Right lobe of liver (tissue), 6 donors: ENCODE data around the gene AFDN. TPM values are rescaled to one million over a fixed set of nuclear protein-coding genes. Genes with fewer than 3 reads are reported as not detected.
A peak's percentile ranks its signal among the peaks of the same experiment; 100 is the strongest.

Experiments
- ATAC-seq, 4 donors: fragments of 200-7000 bp; cut with Tn5 transposase; one replicate each; pipeline ENCODE4 v1.9.1; 2020; ENCODE audit warnings: mild to moderate bottlenecking in 4 of 4, moderate library complexity in 4 of 4
- DNase-seq, 3 donors: peaks; one replicate each; pipeline ENCODE4 v3.0.0-alpha.2; 2020
- H3K27ac ChIP-seq, 3 donors: fragments of 200-600 bp; one replicate each; pipeline ENCODE4 v1.8.0; 2022
- H3K27me3 ChIP-seq, 2 donors: fragments of 200-600 bp; one replicate each; pipeline ENCODE4 v1.8.0; 2022
- H3K36me3 ChIP-seq, 4 donors: fragments of 200-600 bp; sonication (generic) in 1 of 4; one replicate each; pipeline versions ENCODE4 v1.5.1 to v1.8.0; 2017 to 2022; ENCODE audit warnings: control low read depth in 1 of 4
- H3K4me1 ChIP-seq, 4 donors: fragments of 200-600 bp; sonication (generic) in 1 of 4; one replicate each; pipeline versions ENCODE4 v1.5.1 to v1.8.0; 2017 to 2022; ENCODE audit warnings: control low read depth in 1 of 4
- H3K4me3 ChIP-seq, 3 donors: fragments of 200-600 bp; one replicate each; pipeline ENCODE4 v1.8.0; 2022
- H3K9me3 ChIP-seq, 4 donors: fragments of 200-600 bp; sonication (generic) in 1 of 4; one replicate each; pipeline versions ENCODE4 v1.5.1 to v1.8.0; 2017 to 2022; ENCODE audit warnings: control low read depth in 1 of 4
- CTCF ChIP-seq, 4 donors: fragments of 200-600 bp in 3 of 4; fragments of 450-650 bp in 1 of 4; IDR thresholded peaks; one replicate each; pipeline versions ENCODE4 v1.5.1 to v1.8.0; 2016 to 2022; ENCODE audit warnings: antibody characterized with exemption in 4 of 4, mild to moderate bottlenecking in 2 of 4
- POLR2A ChIP-seq: fragments of 450-650 bp; IDR thresholded peaks from one replicate; pipeline ENCODE4 v1.6.1; 2017; ENCODE audit warnings: antibody characterized with exemption, mild to moderate bottlenecking
- WGBS: methylation state at CpG from one replicate; pipeline ENCODE4 v1.1.6; 2018; ENCODE audit warnings: low coverage, low lambda C conversion rate; ENCODE audit not compliant: insufficient coverage; ENCODE audit errors: missing lambda C conversion rate; 5-methylcytosine and 5-hydroxymethylcytosine counted together
- intact Hi-C, 2 donors: fragments of 100-400 bp; cut with DNase I; formaldehyde crosslinking; loops; one replicate each; pipeline versions ENCODE4 v1.11.2 to v1.14.1; 2022
- total RNA-seq, 6 experiments: library from RNA; depleted of rRNA in 2 of 6; stranded (reverse); fragments of >200 nt in 2 of 6; fragmentation: NEBNext Ultra II Directional in 3 of 6; extraction: Animal tissue kit (Norgen Biotek cat#: 25700) in 3 of 6; gene quantifications; one replicate each; pipeline versions ENCODE4 v1.1.0 to v1.2.4, GENCODE V29; 2016 to 2023
- donor health status: DM: no; HTN: yes; CAD: no.
- donor health status: DM: no; HTN: no; CAD: no.
- donor health status: DM: no; HTN: no; CAD: no.
- donor health status: DM: no; HTN: yes; CAD: no.
- donor health status: DM: no; HTN: yes; CAD: no.

Gene AFDN
- total RNA-seq, 6 experiments from 2014 or later, result 77.0 to 106 (median 85.5) TPM

GRCh38 chr6:167917551-167918154 is 90.9 kb downstream of the AFDN start:
- no peaks in the 10 kb centered on the region for H3K4me1 ChIP-seq
- H3K27ac ChIP-seq, result no peak overlapping the region
- TF ChIP-seq CTCF (IDR thresholded peaks at IDR 0.05) (no peak), POLR2A (no peak)
- 89% methylated on average over 2 of the region's 2 CpGs for WGBS
- intact Hi-C loops, result no loop called here
- ATAC-seq (no peak), DNase-seq (no peak)
- H3K4me3 ChIP-seq, result no peak overlapping the region
- H3K36me3 ChIP-seq, result peaks cover 5 to 73% (median 33%) of the 10 kb centered on the region in 4 donors
- no peaks in the 10 kb centered on the region for H3K9me3 ChIP-seq
- no peaks in the 10 kb centered on the region for H3K27me3 ChIP-seq

DNA sequence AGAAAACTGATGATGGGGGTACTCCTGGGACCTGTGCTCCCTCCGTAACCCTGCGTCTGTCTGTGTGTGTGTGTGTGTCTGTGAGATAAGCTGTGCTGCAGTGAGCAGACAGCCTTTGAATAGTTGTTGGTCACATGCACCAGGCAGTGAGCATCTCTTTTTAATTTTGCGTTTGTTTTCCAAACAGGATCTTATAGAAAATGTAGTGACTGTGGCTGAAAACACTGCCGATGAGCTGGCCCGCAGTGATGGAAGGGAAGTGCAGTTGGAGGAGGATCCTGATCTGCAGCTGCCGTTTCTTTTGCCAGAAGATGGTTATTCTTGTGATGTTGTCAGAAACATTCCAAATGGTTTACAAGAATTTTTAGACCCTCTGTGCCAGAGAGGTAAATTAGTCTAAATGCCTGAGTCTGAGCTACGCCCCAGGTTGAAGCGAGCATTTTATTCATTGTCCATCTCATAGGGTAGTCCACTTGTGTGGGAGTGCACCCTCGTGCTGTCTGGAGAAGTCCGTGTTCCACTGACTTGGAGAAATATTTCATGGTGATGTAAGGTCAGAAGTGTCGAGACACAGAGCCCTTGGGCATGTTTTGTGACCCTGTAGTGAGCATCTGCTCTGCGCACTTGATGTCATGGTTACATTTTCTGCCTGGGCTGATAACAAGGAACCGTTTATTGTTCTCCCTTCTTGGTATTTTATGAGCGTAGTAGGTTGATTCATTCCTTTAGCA is 92.0 kb downstream of the AFDN start:
- peaks cover 5 to 73% (median 30%) of the 10 kb centered on the region in 4 donors for H3K36me3 ChIP-seq
- H3K27ac ChIP-seq, result no peak overlapping the region
- no peak for ATAC-seq
- H3K27me3 ChIP-seq, result no peaks in the 10 kb centered on the region
- 87% methylated on average over 11 of the region's 14 CpGs for WGBS
- no peaks in the 10 kb centered on the region for H3K9me3 ChIP-seq
- no peak for DNase-seq
- no peak overlapping the region for H3K4me3 ChIP-seq
- TF ChIP-seq POLR2A (no peak), CTCF (IDR thresholded peaks at IDR 0.05) (no peak)
- intact Hi-C loops, result no loop called here
- no peaks in the 10 kb centered on the region for H3K4me1 ChIP-seq

DNA sequence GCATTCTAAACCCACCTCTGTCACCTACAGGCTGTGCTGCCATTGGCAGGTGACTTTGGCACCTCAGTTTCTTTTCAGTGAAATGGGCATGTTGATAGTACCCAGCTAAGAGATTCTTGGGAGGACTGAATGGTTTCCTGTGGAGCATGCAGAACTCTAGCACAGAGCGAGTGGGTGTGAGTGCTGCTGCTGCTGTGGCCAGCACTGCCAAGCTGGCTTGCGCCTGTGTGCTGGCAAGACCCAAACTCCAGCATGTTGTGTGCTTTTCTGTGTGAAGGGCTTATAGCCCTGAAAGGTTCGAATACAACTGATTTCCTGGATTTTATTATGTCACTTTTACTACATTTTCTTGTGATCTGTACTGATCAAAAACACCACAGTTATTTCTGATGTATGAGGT is 92.6 kb downstream of the AFDN start:
- ATAC-seq, result no peak
- TF ChIP-seq POLR2A (no peak), CTCF (IDR thresholded peaks at IDR 0.05) (no peak)
- Histone ChIP-seq H3K4me1 (no peaks in the 10 kb centered on the region), H3K4me3 (no peak overlapping the region), H3K36me3 (peaks cover 5 to 73% (median 28%) of the 10 kb centered on the region in 4 donors), H3K27me3 (no peaks in the 10 kb centered on the region), H3K9me3 (no peaks in the 10 kb centered on the region), H3K27ac (no peak overlapping the region)
- DNase-seq, result no peak
- 68% methylated on average over 2 of the region's 3 CpGs for WGBS
- intact Hi-C loops, result no loop called here

DNA sequence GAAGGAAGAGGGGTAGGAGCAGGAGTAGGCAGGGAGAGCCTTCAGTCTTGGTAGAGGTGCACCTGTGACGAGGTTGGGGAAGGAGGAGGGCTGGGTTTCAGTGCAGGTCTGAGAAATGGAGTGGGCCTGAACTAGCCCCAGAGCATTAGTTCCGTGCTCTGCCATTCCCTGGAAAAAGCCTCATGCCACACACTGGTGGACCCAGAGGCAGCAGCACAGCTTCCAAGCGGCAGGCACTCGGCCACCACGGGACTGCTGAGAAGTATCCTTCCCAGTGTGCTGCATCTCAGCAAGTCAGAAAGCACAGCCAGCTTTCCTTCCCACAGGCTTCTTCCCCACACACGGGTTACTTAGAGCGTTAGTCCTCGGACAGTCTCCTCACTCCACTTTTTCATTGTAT is 93.5 kb downstream of the AFDN start:
- Histone ChIP-seq H3K36me3 (peaks cover 5 to 70% (median 24%) of the 10 kb centered on the region in 4 donors), H3K4me1 (no peaks in the 10 kb centered on the region), H3K27me3 (no peaks in the 10 kb centered on the region), H3K4me3 (no peak overlapping the region), H3K27ac (no peak overlapping the region), H3K9me3 (no peaks in the 10 kb centered on the region)
- intact Hi-C loops, result no loop called here
- DNase-seq, result no peak
- peak in 1 of 4 donors; percentile 10 for ATAC-seq
- WGBS, result 100% methylated on average over 5 of the region's 8 CpGs
- TF ChIP-seq CTCF (IDR thresholded peaks at IDR 0.05) (no peak), POLR2A (no peak)
